A549 (cell line): ENCODE measurements around the gene ZMAT3. TPM values are rescaled to one million over a fixed set of nuclear protein-coding genes. Genes with fewer than 3 reads are reported as not detected.

Experiments used
- polyA plus RNA-seq, 4 experiments: library from polyadenylated mRNA; depleted of rRNA in 3 of 4; stranded (reverse); fragments of >200 nt; fragmentation: RNase III in 1 of 4; extraction: RNeasy Plus Mini Kit Qiagen cat#74134 plus additional on column Dnase treatment in 1 of 4; gene quantifications; 2 replicates in 3 of 4; 3 replicates in 1 of 4; pipeline ENCODE4 v1.2.3, GENCODE V29; 2011 to 2017
- small RNA-seq, 6 experiments: library from RNA; depleted of rRNA; stranded (forward); fragments of <200 nt; gene quantifications; one replicate each; pipeline ENCODE3, GENCODE V24; 2012

Gene ZMAT3
- polyA plus RNA-seq, 2 of the 4 experiments (the other 2 are of a cell fraction): 5.7 to 12.2 TPM

Small RNAs within 50 kb of the gene (small RNA-seq; reads per million reads assigned to genes)
- gene RF00019: 0 reads per million in 6 experiments

Other genes starting within 250 kb of the ZMAT3 start
- 9.1 and 10.3 TPM in 2 replicates for gene PIK3CA, start 76.5 kb upstream of the ZMAT3 start, polyA plus RNA-seq (2011; rRNA removed)
- gene PIK3CA, start 76.5 kb upstream of the ZMAT3 start, polyA plus RNA-seq (2017; fragmentation: RNase III; extraction: RNeasy Plus Mini Kit Qiagen cat#74134 plus additional on column Dnase treatment): 4.5 to 6.2 TPM (median 4.9 TPM) in 3 replicates
- gene KCNMB3, start 179.3 kb upstream of the ZMAT3 start, polyA plus RNA-seq (2011; rRNA removed): 2.8 and 3.3 TPM in 2 replicates
- gene KCNMB3, start 179.3 kb upstream of the ZMAT3 start, polyA plus RNA-seq (2017; fragmentation: RNase III; extraction: RNeasy Plus Mini Kit Qiagen cat#74134 plus additional on column Dnase treatment): 1.3 to 1.7 TPM (median 1.4 TPM) in 3 replicates